SK-N-MC (cell line): ENCODE results near the gene FXR2.

ENCODE experiments used
- EZH2 ChIP-seq: fragments of 200-600 bp; sonication (generic); IDR thresholded peaks from one replicate; pipeline ENCODE4 v1.6.1; 2017; ENCODE audit warnings: antibody characterized with exemption
- FOXP2 ChIP-seq: optimal IDR thresholded peaks from 2 replicates; pipeline ENCODE3; 2011; ENCODE audit warnings: mild to moderate bottlenecking, moderate library complexity; ENCODE audit not compliant: insufficient read depth; ENCODE audit errors: extremely low read length, control extremely low read depth
- POLR2AphosphoS5 ChIP-seq: IDR thresholded peaks from 2 replicates; pipeline ENCODE4 v1.6.1; 2012; ENCODE audit warnings: mild to moderate bottlenecking, low read depth, low read length, borderline replicate concordance

DNA sequence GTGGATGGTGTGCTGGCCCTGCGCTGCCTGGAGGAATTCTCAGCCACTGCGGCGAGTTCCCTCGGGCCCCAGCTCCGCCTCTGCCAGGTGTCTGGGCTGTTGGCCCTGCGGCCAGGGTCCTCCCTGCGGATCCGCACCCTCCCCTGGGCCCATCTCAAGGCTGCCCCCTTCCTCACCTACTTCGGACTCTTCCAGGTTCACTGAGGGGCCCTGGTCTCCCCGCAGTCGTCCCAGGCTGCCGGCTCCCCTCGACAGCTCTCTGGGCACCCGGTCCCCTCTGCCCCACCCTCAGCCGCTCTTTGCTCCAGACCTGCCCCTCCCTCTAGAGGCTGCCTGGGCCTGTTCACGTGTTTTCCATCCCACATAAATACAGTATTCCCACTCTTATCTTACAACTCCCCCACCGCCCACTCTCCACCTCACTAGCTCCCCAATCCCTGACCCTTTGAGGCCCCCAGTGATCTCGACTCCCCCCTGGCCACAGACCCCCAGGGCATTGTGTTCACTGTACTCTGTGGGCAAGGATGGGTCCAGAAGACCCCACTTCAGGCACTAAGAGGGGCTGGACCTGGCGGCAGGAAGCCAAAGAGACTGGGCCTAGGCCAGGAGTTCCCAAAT is 57.4 kb downstream of the FXR2 start:
- TF ChIP-seq POLR2AphosphoS5 (no peak), EZH2 (no peak), FOXP2 (no peak)
